Measurements from ENCODE around the gene VNN1. TPM values are rescaled to one million over a fixed set of nuclear protein-coding genes. Genes with fewer than 3 reads are reported as not detected.
A peak's percentile ranks its signal among the peaks of the same experiment; 100 is the strongest.

VNN1 gene
- total RNA-seq, 1 donor from 2014 or later = not detected

DNA sequence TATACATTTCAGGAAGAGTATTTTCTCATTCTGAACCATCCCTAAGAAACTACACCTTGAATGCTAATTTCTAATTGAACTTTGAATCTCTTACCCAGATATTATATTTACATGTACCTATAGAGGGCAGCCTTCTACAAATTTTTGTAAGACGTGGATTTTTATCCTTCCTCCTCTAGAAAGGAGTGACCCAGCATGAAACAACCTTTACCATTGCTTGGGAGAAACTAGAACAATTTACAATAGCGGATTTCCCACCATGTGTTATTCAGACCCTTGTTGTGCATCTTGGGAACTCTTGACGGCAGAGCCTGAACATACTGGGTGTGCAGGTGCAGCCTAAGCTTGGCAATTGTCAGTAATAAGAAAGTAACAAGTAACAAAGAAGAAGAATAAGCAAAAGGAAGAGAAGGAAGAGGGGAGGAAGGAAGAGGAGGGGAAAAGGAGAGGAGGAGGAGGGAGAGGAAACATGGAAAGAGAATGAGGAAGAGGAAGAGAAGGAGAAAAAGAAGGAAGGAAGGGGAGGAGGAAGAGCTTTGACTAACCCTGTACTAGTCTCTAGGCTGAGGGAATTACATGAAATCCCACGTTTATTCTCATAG lies 44.1 kb downstream of the VNN1 start:
- no peaks in the 10 kb centered on the region for H3K36me3 ChIP-seq (ENCODE audit: control insufficient read depth, insufficient read depth, low read length)
- H3K27me3 ChIP-seq (ENCODE audit: control insufficient read depth, insufficient read depth, low read length) = no peaks in the 10 kb centered on the region
- peak; percentile 60 for DNase-seq (ENCODE audit: low read depth)
- FAIRE-seq = no peak
- TF ChIP-seq, protein P1, sequence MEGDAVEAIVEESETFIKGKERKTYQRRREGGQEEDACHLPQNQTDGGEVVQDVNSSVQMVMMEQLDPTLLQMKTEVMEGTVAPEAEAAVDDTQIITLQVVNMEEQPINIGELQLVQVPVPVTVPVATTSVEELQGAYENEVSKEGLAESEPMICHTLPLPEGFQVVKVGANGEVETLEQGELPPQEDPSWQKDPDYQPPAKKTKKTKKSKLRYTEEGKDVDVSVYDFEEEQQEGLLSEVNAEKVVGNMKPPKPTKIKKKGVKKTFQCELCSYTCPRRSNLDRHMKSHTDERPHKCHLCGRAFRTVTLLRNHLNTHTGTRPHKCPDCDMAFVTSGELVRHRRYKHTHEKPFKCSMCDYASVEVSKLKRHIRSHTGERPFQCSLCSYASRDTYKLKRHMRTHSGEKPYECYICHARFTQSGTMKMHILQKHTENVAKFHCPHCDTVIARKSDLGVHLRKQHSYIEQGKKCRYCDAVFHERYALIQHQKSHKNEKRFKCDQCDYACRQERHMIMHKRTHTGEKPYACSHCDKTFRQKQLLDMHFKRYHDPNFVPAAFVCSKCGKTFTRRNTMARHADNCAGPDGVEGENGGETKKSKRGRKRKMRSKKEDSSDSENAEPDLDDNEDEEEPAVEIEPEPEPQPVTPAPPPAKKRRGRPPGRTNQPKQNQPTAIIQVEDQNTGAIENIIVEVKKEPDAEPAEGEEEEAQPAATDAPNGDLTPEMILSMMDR (IDR thresholded peaks at IDR 0.05; ENCODE audit: insufficient read depth, low read length, severe bottlenecking) = peak; percentile 31
- no peak overlapping the region for H3K4me3 ChIP-seq (ENCODE audit: low read depth, low read length)

DNA sequence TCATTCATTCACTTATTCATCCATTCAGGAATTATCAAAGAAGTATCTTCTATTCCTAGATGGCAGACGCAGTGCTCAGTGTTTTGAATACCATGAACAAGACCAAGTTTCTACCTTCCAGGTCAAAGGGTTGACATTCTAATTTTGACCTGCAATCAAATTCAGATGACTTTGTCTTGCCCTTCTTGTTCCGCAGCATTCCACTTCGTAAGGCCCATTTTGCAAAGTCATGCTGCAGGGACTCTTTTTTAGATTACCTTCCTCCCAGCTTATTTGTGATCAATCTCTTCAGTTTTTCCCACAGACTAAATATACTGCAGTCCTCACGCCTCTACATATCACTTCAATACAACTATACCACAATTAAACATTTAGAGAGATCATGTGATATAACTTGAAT lies 47.7 kb downstream of the VNN1 start:
- Histone ChIP-seq H3K27me3 (ENCODE audit: control insufficient read depth, insufficient read depth, low read length) (no peaks in the 10 kb centered on the region), H3K36me3 (ENCODE audit: control insufficient read depth, insufficient read depth, low read length) (no peaks in the 10 kb centered on the region), H3K4me3 (ENCODE audit: low read depth, low read length) (no peak overlapping the region)
- no peak for DNase-seq (ENCODE audit: low read depth)
- FAIRE-seq = no peak
- TF ChIP-seq, protein P1 (IDR thresholded peaks at IDR 0.05; ENCODE audit: insufficient read depth, low read length, severe bottlenecking) = no peak

DNA sequence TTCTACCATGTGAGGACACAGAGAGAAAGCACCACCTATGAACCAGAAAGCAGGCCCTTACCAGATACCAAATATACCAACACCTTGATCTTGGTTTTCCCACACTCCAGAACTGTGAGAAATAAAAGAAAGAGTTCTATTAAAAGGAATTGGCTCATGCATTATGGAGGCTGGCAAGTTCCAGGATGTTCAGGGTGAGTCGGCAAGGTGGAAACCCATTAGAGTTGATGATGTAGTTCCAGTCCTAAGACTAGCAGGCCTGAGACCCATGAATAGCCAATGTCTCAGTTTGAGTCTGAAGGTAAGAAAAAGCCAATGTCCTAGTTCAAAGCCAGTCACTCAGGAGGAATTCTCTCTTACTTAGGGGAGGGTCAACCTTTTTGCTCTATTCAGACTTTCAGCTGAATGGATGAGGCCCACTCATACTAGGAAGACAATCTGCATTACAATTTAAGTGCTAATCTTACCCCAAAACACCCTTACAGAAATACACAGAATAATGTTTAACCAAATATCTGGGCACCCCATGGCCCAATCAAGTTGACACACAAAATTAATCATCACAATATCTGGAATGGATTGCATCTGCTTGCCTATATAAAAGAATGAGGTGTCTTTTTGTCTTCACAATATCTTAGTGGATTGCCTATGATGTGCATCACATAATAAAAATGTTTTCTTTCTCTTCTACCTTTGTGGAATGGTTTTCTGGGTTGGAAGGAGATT lies 49.4 kb downstream of the VNN1 start:
- TF ChIP-seq, protein P1 (IDR thresholded peaks at IDR 0.05; ENCODE audit: insufficient read depth, low read length, severe bottlenecking) = no peak
- FAIRE-seq = no peak
- no peak overlapping the region for H3K4me3 ChIP-seq (ENCODE audit: low read depth, low read length)

DNA sequence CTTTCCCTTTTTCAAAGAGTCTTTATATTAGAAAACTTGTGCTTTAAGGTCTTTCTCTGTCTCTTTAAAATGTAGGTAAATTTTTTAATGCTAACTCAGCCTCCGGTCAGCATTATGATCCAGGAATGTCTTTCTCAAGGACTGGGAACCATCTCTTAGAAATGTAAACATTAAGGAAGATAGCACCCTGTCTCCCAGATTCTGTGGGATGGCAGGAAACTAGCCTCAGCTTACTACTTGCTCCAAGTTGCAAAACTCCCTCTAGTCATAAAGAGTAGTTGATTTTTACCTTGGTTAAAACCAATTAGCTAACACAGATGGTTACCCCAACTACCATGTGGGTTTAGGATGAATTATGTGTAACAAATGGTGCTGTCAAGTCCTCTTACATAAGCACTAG lies 50.2 kb downstream of the VNN1 start:
- Histone ChIP-seq H3K27me3 (ENCODE audit: control insufficient read depth, insufficient read depth, low read length) (no peaks in the 10 kb centered on the region), H3K36me3 (ENCODE audit: control insufficient read depth, insufficient read depth, low read length) (no peaks in the 10 kb centered on the region), H3K4me3 (ENCODE audit: low read depth, low read length) (no peak overlapping the region)
- TF ChIP-seq, protein P1 (IDR thresholded peaks at IDR 0.05; ENCODE audit: insufficient read depth, low read length, severe bottlenecking) = no peak
- no peak for DNase-seq (ENCODE audit: low read depth)
- no peak for FAIRE-seq

More for the DNA sequence above, 49.4 kb downstream of the VNN1 start:
- Histone ChIP-seq H3K27me3 (ENCODE audit: control insufficient read depth, insufficient read depth, low read length) (no peaks in the 10 kb centered on the region), H3K36me3 (ENCODE audit: control insufficient read depth, insufficient read depth, low read length) (no peaks in the 10 kb centered on the region)
- DNase-seq (ENCODE audit: low read depth) = no peak

DNA sequence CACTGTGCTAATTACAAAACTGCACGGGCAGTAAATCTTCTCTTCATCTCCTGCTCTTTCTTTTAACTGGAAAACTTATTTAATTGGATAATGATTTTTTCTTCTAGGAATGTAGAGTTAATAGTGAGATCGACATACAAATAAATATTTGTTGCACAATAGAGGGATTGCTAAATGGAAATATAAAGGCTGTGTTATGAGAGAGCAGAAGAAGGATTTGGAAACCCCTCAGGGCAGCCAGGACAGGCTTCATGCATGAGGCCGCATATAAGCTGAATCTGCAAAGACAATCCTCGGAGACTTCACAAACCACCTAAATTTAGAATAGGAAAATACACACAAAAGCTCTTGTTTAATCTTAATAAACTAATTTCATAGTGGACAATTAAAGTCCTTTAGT lies 51.9 kb downstream of the VNN1 start:
- Histone ChIP-seq H3K36me3 (ENCODE audit: control insufficient read depth, insufficient read depth, low read length) (no peaks in the 10 kb centered on the region), H3K4me3 (ENCODE audit: low read depth, low read length) (no peak overlapping the region), H3K27me3 (ENCODE audit: control insufficient read depth, insufficient read depth, low read length) (no peaks in the 10 kb centered on the region)
- FAIRE-seq = no peak
- no peak for DNase-seq (ENCODE audit: low read depth)
- TF ChIP-seq, protein P1 (IDR thresholded peaks at IDR 0.05; ENCODE audit: insufficient read depth, low read length, severe bottlenecking) = no peak

Measured in bronchial epithelial cell (primary cell).